Prostate gland (tissue), 2 donors: ENCODE data around the gene CSKMT. TPM values are rescaled to one million over a fixed set of nuclear protein-coding genes. Genes with fewer than 3 reads are reported as not detected.
"Not testable (repeated sequence)": the region's sequence is repeated elsewhere in the genome, so short reads cannot be mapped to it uniquely, and the experiment has no call there.

Experiments used
- DNase-seq: peaks from one replicate; pipeline ENCODE4 v3.0.0-alpha.2; 2019; ENCODE audit warnings: low spot score
- H3K27ac ChIP-seq, 2 donors: fragments of 200-600 bp; sonication (generic); 2 replicates each; pipeline ENCODE4 v1.5.1; 2017 to 2019
- H3K27me3 ChIP-seq: fragments of 200-600 bp; sonication (generic); replicated peaks from 2 replicates; pipeline ENCODE4 v1.5.1; 2019; ENCODE audit not compliant: insufficient read depth
- H3K36me3 ChIP-seq, 2 donors: fragments of 200-600 bp; sonication (generic); 1 replicate in 1 of 2; 2 replicates in 1 of 2; pipeline versions ENCODE4 v1.5.1 to v1.8.1; 2017 to 2019
- H3K4me1 ChIP-seq: fragments of 200-600 bp; sonication (generic); replicated peaks from 2 replicates; pipeline ENCODE4 v1.5.1; 2019
- H3K4me3 ChIP-seq, 2 donors: fragments of 200-600 bp; sonication (generic); 2 replicates each; pipeline ENCODE4 v1.5.1; 2017 to 2019
- H3K9me3 ChIP-seq: fragments of 200-600 bp; sonication (generic); 2 replicates; pipeline ENCODE4 v1.5.1; 2017
- CTCF ChIP-seq, 4 experiments: fragments of 200-600 bp in 2 of 4; fragments of 450-650 bp in 2 of 4; sonication (generic) in 2 of 4; IDR thresholded peaks; 1 replicate in 3 of 4; 2 replicates in 1 of 4; pipeline ENCODE4 v1.5.1; 2016 to 2019; ENCODE audit warnings: antibody characterized with exemption in 4 of 4, mild to moderate bottlenecking in 2 of 4, moderate library complexity in 2 of 4
- POLR2A ChIP-seq: fragments of 450-650 bp; IDR thresholded peaks from one replicate; pipeline ENCODE4 v1.6.1; 2016; ENCODE audit warnings: antibody characterized with exemption, mild to moderate bottlenecking
- POLR2AphosphoS5 ChIP-seq: sonication (generic); formaldehyde crosslinking; IDR thresholded peaks from one replicate; pipeline ENCODE4 v1.6.1; 2017; ENCODE audit warnings: antibody characterized with exemption
- WGBS: methylation state at CpG from one replicate; pipeline ENCODE4 v1.1.5; 2018; 5-methylcytosine and 5-hydroxymethylcytosine counted together
- intact Hi-C: fragments of 100-400 bp; cut with DNase I; formaldehyde crosslinking; loops from one replicate; pipeline ENCODE4 v1.14.2; 2022
- total RNA-seq, 2 donors: library from RNA; depleted of rRNA; stranded (reverse); fragments of >200 nt; gene quantifications; one replicate each; pipeline ENCODE4 v1.1.0, GENCODE V29; 2016

Gene CSKMT
- total RNA-seq: 10 to 100 TPM in 1 of 2 donors, 1 to 10 TPM in 1; 9.7 to 20.2 TPM

- intact Hi-C loops: no loop called here
- TF ChIP-seq CTCF (IDR thresholded peaks at IDR 0.05): no peak
- TF ChIP-seq POLR2A: peak; percentile 89
- peak; percentile 97 for TF ChIP-seq POLR2AphosphoS5
- WGBS: under 1% methylated on average over 42 of the region's 47 CpGs
- H3K27ac ChIP-seq: peak within 1 kb of the TSS; percentile 87 to 90
- no peaks in the 10 kb centered on the region for H3K9me3 ChIP-seq
- peak; percentile 96 for DNase-seq
- H3K27me3 ChIP-seq: no peaks in the 10 kb centered on the region
- H3K36me3 ChIP-seq: no peaks in the 10 kb centered on the region
- peaks cover 10% of the 10 kb centered on the region for H3K4me1 ChIP-seq
- H3K4me3 ChIP-seq: peak within 1 kb of the TSS; percentile 80 to 86
Measured at GRCh38 chr11:62665075-62665598, at the start of gene CSKMT, which contains the start of gene C11orf98. CSKMT (plus strand) TSS chr11:62665312; CDS start chr11:62665880, 568 bp downstream. C11orf98 (minus strand) TSS chr11:62665210; CDS start chr11:62665169, 41 bp downstream.

DNA sequence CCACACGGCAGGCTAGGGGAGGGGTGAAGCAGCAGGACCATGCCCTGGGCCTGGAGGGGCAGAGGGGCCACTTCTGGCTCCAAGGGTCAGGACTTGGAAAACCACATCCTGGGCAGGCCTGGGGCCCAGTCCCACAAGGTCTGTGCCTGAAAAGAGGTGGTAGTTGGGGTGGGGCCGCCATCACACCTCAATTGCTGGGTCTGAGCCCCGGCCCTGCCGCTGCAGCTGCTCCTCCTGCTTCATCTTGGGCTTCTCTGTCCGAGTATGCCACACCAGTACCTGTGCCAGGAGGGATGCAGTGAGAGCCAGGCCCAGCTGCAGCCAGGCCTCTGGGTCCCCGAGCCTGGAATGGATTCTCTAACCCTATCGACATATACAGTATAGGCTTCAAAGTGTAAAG, 49.6 kb upstream of the CSKMT start:
- peaks cover 4% of the 10 kb centered on the region for H3K4me1 ChIP-seq

GRCh38 chr11:62616957-62617356, 48.2 kb upstream of the CSKMT start:
- intact Hi-C loops: not testable (repeated sequence)
- 84% methylated on average over 8 of the region's 14 CpGs for whole genome bisulfite sequencing

More for the DNA sequence above, 49.6 kb upstream of the CSKMT start:
- intact Hi-C loops: no loop called here
- Histone ChIP-seq H3K4me3 (no peak overlapping the region), H3K36me3 (no peaks in the 10 kb centered on the region), H3K27ac (no peak overlapping the region), H3K27me3 (no peaks in the 10 kb centered on the region), H3K9me3 (no peaks in the 10 kb centered on the region)
- 96% methylated on average over 7 of the region's 7 CpGs for WGBS
- TF ChIP-seq POLR2AphosphoS5: no peak
- TF ChIP-seq CTCF (IDR thresholded peaks at IDR 0.05): no peak
- TF ChIP-seq POLR2A: no peak
- DNase-seq: no peak

DNA sequence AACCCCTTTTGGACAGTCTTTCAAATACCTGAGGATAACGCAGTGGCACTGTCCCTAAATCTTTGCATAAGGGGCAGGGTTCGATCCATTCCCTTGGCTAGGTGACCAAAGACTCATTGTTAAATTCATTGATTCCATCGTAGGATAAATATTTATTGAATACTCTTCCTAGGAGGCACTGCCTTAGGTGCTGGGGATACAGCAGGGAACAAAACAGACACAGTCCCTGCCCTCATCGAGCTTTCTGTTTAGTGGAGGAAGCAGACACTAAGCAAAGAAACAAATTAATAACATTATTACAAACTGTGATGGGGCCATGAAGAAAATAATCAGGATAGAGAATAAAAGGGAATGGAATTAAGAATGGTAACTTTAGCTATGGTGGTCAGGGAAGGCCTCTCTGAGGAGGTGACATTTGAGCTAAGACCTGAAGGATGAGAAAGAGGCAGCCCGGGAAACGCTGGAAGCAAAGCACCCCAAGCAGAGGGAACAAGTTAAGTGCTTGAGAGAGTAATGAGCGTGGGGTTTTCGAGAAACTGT, 44.0 kb upstream of the CSKMT start:
- peak overlapping the region; percentile 64 for H3K4me3 ChIP-seq
- no peak for DNase-seq
- WGBS: 21% methylated on average over 8 of the region's 8 CpGs
- TF ChIP-seq CTCF (IDR thresholded peaks at IDR 0.05): no peak
- no peak for TF ChIP-seq POLR2AphosphoS5
- TF ChIP-seq POLR2A: no peak
- H3K27me3 ChIP-seq: no peaks in the 10 kb centered on the region
- no peaks in the 10 kb centered on the region for H3K9me3 ChIP-seq
- intact Hi-C loops: no loop called here
- peaks cover 6% of the 10 kb centered on the region for H3K4me1 ChIP-seq
- H3K36me3 ChIP-seq: peaks cover under 1 to 8% of the 10 kb centered on the region in 2 donors
- H3K27ac ChIP-seq: peak overlapping the region; percentile 77 to 88

More at GRCh38 chr11:62616957-62617356, 48.2 kb upstream of the CSKMT start:
- not testable (repeated sequence) for H3K27me3 ChIP-seq, DNase-seq, H3K4me1 ChIP-seq, H3K9me3 ChIP-seq, H3K36me3 ChIP-seq, H3K4me3 ChIP-seq, H3K27ac ChIP-seq

GRCh38 chr11:62621567-62622470, 43.3 kb upstream of the CSKMT start, which contains the start of gene B3GAT3:
B3GAT3 (minus strand) TSS chr11:62621986; CDS start chr11:62621947, 39 bp downstream.
- peak; percentile 98 for DNase-seq
- peak within 1 kb of the TSS; percentile 64 for H3K4me3 ChIP-seq
- H3K9me3 ChIP-seq: no peaks in the 10 kb centered on the region
- H3K36me3 ChIP-seq: peaks cover 5 to 13% of the 10 kb centered on the region in 2 donors
- H3K27me3 ChIP-seq: no peaks in the 10 kb centered on the region
- intact Hi-C loops: no loop called here
- under 1% methylated on average over 77 of the region's 77 CpGs for WGBS
- peak within 1 kb of the TSS; percentile 77 to 88 for H3K27ac ChIP-seq
- TF ChIP-seq CTCF (IDR thresholded peaks at IDR 0.05) (peak in 2 of 4 experiments; percentile 56 to 68), POLR2A (peak; percentile 93), POLR2AphosphoS5 (peak; percentile 99)
- H3K4me1 ChIP-seq: peaks cover 6% of the 10 kb centered on the region
